GM21825 (cell line): ENCODE data around the gene PELI2.
"Not testable (repeated sequence)": the region's sequence is repeated elsewhere in the genome, so short reads cannot be mapped to it uniquely, and the experiment has no call there.

Source experiments
- ATAC-seq: cut with Tn5 transposase; IDR thresholded peaks from one replicate; pipeline ENCODE4 v1.9.1; 2021; ENCODE audit warnings: mild to moderate bottlenecking, moderate library complexity; ENCODE audit not compliant: unreplicated experiment

PELI2 gene

GRCh38 chr14:56138928-56139327, 20.7 kb downstream of the PELI2 start:
- ATAC-seq = no peak

GRCh38 chr14:56142314-56142713, 24.1 kb downstream of the PELI2 start:
- no peak for ATAC-seq

DNA sequence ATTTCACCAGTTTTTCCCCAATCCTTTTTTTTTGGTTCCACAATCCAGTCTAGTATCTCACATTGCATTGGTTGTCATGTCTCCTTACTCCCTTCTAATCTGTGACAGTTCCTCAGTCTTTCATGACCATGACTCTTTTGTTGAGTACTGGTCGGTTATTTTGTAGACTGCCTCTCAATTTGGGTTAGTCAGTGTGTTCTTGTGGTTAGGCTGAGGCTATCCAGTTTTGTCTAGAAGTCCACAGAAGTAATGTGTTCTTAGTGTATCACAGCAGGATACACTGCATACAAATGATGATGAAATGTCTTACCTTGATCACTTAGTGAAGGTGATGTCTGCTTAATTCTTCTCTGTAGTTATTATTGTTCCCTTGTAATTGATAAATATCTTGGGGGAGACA, 24.8 kb downstream of the PELI2 start:
- ATAC-seq = no peak

- ATAC-seq = no peak
These were observed 26.0 kb downstream of the PELI2 start for GRCh38 chr14:56144176-56144575.

DNA sequence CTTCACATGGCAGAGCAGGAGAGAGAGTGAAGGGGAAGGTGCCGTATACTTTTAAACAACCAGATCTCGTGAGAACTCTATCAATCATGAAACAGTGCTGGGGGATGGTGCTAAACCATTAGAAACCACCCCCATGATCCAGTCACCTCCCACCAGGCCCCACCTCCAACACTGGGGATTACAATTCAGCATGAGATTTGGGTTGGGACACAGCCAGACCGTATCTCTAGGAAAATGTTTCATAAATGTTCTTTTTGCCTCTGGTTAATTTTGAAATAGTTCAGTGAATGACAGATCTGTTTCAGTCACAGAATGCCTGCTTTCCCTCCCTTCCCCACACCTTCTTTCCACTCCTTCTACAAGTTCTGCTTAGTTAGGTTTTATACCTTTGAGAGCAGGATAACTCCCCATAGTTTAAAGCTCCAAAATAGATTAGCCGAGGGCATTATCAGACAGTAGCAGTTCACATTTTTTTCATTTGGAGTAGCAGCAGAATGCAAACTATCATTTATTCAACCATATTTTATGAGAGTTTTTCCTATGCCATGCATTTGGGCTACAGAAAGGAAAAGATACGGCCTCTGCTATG, 27.1 kb downstream of the PELI2 start:
- ATAC-seq = no peak

DNA sequence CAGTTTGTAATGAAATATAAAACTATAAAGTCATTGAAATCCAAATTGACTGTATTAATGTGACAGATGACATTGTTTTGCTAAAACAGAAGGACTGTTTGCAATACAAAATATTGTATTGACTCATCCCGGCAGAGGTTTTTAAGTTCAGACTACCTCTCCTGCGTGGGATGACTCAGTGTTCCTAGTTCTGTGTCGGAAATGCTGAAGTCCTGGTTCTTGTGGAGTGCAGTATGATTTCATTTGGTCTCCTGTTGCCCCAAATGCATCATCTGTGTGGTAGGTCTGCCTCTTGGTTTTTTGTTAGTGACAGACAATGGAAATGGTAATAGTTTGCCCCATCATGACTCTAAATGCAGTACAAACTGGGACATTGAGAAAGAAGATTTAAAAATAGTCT, 27.8 kb downstream of the PELI2 start:
- ATAC-seq = no peak

- no peak for ATAC-seq
These were observed 29.2 kb downstream of the PELI2 start for GRCh38 chr14:56147449-56147848.

DNA sequence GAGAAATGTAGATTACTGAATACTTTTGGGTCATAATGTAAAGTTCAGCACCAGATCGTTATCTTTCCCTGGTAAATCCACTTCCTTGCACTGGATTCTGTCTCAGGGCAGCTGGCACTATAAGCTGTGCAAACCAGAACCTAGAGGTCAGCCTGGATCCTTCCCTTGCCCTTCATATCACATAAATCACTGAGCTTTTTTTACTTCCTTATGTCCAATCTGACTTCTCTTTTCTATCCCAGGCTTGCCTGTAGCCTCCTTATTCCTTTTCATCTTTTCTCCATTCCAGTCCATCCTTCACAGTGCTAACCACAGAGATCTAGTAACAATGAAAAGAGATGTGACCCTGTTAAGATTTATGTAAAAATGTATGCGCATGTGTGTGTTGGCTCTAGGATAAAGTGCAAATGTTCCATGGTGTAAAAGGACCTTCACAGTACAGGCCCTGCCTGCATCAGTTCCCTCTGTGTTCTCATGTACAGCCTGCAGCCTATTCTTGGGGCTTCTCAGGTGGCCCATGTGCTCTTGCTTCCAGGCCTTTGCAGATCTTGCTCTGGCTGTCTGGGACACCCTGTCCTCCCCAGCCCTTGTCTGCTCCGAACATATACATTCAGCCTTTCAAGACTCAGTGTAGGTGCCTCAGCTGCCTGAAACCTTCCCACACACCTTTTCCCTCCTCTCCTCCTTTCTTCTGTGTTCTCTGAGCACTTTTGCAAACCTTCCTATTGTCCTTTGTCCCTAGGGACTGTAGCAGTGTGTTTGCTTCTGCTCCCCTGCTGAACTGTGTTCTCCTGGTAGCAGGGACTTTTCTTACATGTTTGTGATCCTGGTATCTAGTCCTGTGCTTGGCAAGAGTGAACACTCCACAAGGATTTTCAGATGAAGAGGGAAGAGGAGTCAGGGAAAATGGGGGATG, 30.0 kb downstream of the PELI2 start:
- ATAC-seq = no peak

DNA sequence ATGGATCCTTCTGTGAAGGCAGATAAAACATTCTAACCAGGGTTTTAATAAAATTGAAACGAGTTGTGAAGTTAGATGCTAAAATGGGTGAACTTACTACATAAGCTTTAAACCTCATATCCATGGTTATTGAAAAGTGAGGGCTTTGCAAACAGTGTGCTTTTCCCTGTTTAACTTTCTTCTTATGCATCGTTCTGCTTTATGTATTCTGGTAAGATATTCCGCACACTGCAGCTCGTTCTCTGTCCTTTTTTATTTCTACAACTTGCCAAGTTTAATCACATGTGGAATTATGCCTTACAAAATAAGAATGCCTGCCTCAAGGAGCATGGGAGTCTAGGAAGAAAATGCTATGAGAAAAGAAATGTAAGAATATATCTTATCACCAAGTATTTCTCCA, 30.9 kb downstream of the PELI2 start:
- no peak for ATAC-seq

DNA sequence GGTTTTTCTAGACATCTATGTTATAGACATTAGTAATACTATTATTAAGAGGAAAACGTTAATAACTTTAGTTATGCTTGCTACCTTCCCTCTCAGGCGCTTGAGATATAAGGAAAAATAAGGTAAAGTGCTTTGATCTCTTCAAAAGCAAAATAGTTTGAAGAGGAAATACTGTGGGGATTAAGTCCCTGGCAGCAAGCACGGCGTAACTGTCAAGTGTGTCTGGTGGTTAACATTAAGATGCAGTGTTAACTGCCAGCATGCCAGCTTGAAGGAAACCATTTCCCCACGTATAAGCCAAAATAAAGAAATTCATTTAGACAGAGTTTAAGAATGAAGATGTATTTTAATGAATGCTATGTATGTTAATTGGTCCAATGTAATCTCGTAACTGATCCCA, 31.8 kb downstream of the PELI2 start:
- ATAC-seq = no peak

- ATAC-seq = no peak
These were observed 32.6 kb downstream of the PELI2 start for GRCh38 chr14:56150645-56151345.

- no peak for ATAC-seq
These were observed 34.0 kb downstream of the PELI2 start for GRCh38 chr14:56152221-56152620.

DNA sequence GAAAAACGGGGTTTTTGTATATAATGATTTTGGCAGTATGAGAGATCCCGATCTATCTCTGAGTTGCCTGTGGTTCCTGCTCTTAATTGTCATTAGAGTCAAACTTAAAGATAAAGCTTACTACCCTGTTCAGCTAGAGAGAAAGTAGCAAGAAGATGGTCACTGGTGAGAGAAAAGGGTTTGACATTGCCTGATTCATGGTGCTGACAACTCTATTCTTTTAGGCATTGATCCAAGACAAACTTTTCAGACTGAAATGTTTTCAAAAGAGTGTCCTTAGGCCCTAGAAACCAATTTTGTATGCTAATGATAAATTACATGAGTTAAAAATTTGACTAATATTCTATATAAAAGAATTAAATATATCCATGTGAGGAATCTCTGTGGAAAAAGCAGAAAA, 35.1 kb downstream of the PELI2 start:
- ATAC-seq = no peak

GRCh38 chr14:56154321-56154720, 36.1 kb downstream of the PELI2 start:
- no peak for ATAC-seq

GRCh38 chr14:56156096-56156495, 37.9 kb downstream of the PELI2 start:
- ATAC-seq = no peak

DNA sequence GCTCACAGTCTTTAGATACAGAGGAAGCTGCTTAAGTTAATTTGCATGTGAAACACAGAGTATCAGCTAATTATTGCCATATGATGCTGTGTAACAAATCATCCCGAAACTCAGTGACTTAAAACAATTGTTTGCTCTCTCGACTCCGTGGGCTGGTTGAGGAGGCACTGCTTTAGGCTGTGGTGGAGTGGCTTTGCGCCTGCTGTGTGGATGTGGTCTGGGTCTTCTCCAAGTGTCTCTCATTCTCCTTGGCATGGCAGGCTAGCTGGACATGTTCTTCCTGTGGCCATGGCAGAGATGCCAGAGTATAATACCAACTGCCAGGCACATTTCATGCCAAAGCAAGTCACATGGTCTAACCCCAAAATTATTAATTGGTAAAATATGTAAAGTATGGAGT, 40.9 kb downstream of the PELI2 start:
- ATAC-seq = no peak

- ATAC-seq = no peak
These were observed 41.9 kb downstream of the PELI2 start for GRCh38 chr14:56160088-56160487.

DNA sequence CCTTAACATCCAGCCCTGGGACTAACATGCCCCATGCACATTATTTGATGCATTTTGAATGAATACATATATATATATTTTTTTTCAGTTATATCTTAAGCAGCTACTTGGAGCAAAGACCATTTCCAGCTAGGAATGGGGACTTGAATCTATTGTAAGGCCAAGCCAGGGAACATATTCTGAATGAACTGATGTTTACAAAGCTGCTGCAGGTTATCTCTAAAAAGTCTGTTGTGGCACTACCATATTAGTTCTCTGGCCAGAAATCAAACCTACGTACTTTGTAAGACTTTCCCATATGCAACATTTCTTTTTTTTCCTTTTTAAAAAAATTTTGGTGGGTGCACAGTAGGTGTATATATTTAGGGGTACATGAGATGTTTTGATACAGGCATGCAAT, 43.4 kb downstream of the PELI2 start:
- no peak for ATAC-seq

DNA sequence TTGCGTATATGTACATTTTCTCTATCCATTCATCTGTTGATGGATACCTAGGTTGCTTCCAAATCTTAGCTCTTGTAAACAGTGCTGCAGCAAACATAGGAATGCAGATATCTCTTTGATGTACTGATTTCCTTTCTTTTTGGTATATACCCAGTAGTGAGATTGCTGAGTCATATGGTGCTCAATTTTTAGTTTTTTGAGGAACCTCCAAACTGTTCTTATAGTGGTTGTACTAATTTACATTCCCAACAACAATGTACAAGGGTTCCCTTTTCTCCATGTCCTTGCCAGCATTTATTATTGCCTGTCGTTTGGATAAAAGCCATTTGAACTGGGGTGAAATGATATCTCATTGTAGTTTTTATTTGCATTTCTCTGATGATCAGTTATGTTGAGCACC, 44.3 kb downstream of the PELI2 start:
- ATAC-seq = no peak

DNA sequence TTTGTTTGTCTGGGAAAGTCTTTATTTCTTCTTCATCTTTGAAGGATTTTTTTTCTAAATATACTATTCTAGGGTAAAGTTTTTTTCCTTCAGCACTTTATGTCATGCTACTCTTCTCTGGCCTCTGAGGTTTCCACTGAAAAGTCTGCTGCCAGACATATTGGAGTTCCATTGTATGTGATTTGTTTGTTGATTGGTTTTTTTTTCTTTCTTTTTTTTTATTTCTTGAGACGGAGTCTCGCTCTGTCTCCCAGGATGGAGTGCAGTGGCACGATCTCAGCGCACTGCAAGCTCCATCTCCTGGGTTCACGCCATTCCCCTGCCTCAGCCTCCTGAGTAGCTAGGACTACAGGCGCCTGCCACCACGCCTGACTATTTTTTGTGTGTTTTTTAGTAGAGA, 48.4 kb downstream of the PELI2 start:
- not testable (repeated sequence) for ATAC-seq

DNA sequence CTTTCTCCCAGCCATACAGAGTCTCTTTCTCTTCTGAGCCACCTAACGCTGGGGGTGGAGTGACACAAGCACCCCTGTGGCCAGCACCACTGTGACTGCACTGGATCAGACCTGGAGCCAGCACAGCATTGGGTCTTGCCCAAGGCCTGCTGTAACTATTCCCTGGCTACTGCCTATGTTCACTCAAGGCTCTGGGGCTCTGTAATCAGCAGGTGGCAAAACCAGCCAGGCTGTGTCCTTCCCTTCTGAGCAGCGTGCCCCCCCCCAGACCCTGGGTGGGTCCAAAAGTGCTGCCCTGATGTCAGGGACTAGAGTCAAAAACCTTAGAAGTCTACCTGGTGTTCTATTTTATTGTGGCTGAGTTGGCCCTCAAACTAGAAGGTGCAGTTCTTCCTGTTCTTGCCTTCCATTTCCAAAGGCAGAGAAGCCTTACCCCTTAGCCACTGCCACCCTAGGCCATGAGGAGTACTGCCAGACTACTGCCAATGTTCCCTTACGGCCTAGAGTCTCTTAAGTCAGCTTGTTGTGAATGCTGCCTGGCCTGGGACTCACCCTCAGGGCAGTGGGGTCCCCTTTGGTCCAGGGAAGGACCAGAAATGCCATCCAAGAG, 49.9 kb downstream of the PELI2 start:
- ATAC-seq = no peak

- no peak for ATAC-seq
These were observed 51.8 kb downstream of the PELI2 start for GRCh38 chr14:56170028-56170427.
